ENCODE measurements around the gene NRG2. TPM values are rescaled to one million over a fixed set of nuclear protein-coding genes. Genes with fewer than 3 reads are reported as not detected.

The NRG2 gene
- total and polyA plus RNA-seq, 2 donors (not counting 3 experiments of a cell fraction or from before 2014, with no cell fraction given) = 0.26 to 0.42 TPM

DNA sequence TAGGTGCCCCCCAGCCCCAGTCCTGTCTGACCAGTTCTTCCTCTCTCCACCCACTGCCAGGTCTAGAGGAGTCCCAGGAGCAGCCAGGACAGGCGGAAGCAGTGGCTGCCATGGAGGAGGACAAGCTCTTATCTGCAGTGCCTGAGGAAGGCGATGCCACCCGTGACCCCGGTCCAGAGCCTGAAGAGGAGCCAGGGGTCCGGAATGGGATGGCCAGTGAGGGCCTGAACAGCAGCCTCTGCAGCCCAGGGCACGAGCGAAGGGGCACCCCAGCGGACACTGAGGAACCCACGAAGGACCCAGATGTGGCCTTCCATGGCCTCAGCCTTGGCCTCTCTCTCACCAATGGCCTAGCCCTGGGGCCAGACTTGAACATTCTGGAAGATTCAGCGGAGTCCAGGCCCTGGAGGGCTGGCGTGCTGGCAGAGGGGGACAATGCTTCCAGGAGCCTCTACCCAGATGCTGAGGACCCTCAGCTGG is 233.7 kb downstream of the NRG2 start:
- no peak overlapping the region for H3K4me2 ChIP-seq (ENCODE audit: insufficient read depth, low read length)
- H2AFZ ChIP-seq (ENCODE audit: low read depth, low read length) = no peak overlapping the region
- H3K36me3 ChIP-seq (ENCODE audit: control insufficient read depth in 2 of 2, extremely low read depth in 1 of 2, insufficient read depth in 2 of 2, low read length in 2 of 2) = no peaks in the 10 kb centered on the region
- TF ChIP-seq FOS (IDR thresholded peaks at IDR 0.05; ENCODE audit: borderline replicate concordance, insufficient read depth, low read length) (no peak), MYC (IDR thresholded peaks at IDR 0.05; ENCODE audit: low read depth, low read length) (no peak), POLR2A (IDR thresholded peaks at IDR 0.05; ENCODE audit: low read depth, low read length) (no peak), POLR2AphosphoS5 (IDR thresholded peaks at IDR 0.05; ENCODE audit: insufficient read depth, low read depth, low read length) (no peak), EZH2 (IDR thresholded peaks at IDR 0.05; ENCODE audit: borderline replicate concordance, low read depth, low read length, severe bottlenecking) (no peak), JUN (IDR thresholded peaks at IDR 0.05; ENCODE audit: borderline replicate concordance, insufficient read depth, insufficient read length, low read depth) (no peak), GATA2 (IDR thresholded peaks at IDR 0.05; ENCODE audit: insufficient read depth, insufficient read length, low read depth, low read length) (no peak)
- TF ChIP-seq, protein P1, sequence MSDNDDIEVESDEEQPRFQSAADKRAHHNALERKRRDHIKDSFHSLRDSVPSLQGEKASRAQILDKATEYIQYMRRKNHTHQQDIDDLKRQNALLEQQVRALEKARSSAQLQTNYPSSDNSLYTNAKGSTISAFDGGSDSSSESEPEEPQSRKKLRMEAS (IDR thresholded peaks at IDR 0.05; ENCODE audit: insufficient read depth, insufficient read length) = no peak
- TF ChIP-seq, protein P2, sequence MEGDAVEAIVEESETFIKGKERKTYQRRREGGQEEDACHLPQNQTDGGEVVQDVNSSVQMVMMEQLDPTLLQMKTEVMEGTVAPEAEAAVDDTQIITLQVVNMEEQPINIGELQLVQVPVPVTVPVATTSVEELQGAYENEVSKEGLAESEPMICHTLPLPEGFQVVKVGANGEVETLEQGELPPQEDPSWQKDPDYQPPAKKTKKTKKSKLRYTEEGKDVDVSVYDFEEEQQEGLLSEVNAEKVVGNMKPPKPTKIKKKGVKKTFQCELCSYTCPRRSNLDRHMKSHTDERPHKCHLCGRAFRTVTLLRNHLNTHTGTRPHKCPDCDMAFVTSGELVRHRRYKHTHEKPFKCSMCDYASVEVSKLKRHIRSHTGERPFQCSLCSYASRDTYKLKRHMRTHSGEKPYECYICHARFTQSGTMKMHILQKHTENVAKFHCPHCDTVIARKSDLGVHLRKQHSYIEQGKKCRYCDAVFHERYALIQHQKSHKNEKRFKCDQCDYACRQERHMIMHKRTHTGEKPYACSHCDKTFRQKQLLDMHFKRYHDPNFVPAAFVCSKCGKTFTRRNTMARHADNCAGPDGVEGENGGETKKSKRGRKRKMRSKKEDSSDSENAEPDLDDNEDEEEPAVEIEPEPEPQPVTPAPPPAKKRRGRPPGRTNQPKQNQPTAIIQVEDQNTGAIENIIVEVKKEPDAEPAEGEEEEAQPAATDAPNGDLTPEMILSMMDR (IDR thresholded peaks at IDR 0.05; ENCODE audit: extremely low read depth in 1 of 2, insufficient read depth in 1 of 2, low read depth in 1 of 2, low read length in 2 of 2) = no peak
- no peaks in the 10 kb centered on the region for H3K79me2 ChIP-seq (ENCODE audit: control insufficient read depth, insufficient read depth, low read length)
- no peak for FAIRE-seq
- H3K9me3 ChIP-seq (replicated peaks; ENCODE audit: control insufficient read depth, insufficient read depth, low read length) = no peaks in the 10 kb centered on the region
- H3K4me1 ChIP-seq (ENCODE audit: control insufficient read depth, extremely low read depth, insufficient read depth, low read length) = no peaks in the 10 kb centered on the region
- no peak for DNase-seq (ENCODE audit: low read depth, low spot score)
- H3K9me1 ChIP-seq (replicated peaks; ENCODE audit: control insufficient read depth, extremely low read depth, insufficient read depth, low read length) = no peaks in the 10 kb centered on the region
- intact Hi-C loops (cut with micrococcal nuclease) = no loop called here
- no peaks in the 10 kb centered on the region for H3K27me3 ChIP-seq (ENCODE audit: control insufficient read depth in 2 of 2, insufficient read depth in 2 of 2, low read length in 2 of 2)
- no peak overlapping the region for H3K4me3 ChIP-seq (replicated peaks in 1 of 3; ENCODE audit: insufficient read depth in 1 of 3, low read depth in 1 of 3, low read length in 3 of 3)
- CTCF ChIA-PET = no interaction called here
- POLR2A ChIA-PET = no interaction called here
- H4K20me1 ChIP-seq (replicated peaks; ENCODE audit: control insufficient read depth, extremely low read depth, insufficient read depth, low read length) = no peaks in the 10 kb centered on the region
- no peak overlapping the region for H3K27ac ChIP-seq (ENCODE audit: insufficient read depth, low read depth, low read length)
- dilution Hi-C loops (cut with MboI; ENCODE audit: extremely low pct_ligation_motif_present, low sequenced_read_pairs) = no loop called here
- H3K9ac ChIP-seq (replicated peaks; ENCODE audit: extremely low read depth, insufficient read depth, low read length) = no peak overlapping the region
- BruUV-seq (replicated peaks) = no TSS peak

Data from endothelial cell of umbilical vein (primary cell).